ENCODE measurements around the gene MAP3K14.

The MAP3K14 gene

DNA sequence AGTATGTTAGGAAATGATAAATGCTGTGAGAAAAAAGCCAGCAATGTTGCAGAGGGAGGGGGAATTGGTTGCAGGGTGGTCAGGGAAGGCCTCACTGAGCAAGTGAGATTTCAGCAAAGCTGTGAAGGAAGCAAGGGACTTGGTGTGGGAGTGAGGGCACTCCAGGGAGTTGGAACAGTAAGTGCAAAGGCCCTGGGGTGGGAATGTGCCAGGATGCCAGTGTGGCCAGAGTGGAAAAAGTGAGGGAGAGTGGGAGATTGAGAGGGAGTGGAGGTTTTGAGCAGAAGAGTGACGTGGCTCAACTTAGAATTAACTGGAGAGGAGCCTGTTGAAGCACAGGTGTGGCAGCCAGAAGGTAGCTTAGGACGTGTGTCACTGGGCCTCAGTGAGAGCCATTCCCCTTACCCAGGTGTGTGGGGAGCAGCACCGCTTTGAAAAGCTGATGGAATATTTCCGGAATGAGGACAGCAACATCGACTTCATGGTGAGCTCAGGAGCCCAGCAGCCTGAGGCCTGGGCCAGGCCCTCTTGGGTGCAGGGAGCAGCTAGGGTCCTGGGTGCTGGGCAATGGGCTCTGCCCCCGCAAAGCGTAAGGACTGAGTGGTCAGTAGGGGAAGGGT lies 78.6 kb downstream of the MAP3K14 start:
- no peak for DNase-seq

DNA sequence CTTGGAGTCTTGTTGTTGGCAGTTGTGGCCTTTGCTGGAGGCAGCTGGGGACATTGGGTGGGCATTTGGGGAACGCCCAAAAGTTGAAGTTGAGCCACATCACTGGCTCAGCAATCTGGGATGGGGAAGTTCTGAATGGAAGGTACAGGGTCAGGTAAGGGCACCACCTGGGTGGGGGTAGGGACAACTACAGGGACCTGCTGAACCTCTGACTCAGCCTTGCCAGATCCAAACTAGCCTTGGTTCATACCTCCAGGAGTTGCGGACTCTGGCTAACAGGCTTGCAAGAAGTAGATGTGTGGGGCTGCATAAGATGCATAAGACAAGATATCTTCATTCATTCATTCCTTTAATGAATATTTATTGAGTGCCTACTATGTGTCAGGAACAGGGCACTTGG lies 79.1 kb downstream of the MAP3K14 start:
- DNase-seq, result no peak

DNA sequence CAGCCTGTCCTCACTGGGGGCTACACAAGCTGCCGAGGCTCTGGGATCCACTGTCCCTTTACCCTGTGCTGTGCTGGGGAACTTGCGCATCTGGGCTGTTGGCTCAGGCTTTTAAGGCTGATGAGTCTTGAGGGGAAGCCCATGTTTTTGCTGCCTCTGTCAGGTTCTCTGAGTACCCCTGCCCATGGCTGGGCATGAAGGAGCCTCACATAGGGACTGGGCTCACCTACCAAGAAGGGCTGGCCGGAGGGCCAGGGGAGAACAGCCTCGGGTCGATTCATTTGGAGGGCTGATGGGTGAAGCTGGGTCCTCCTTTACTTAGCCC lies 80.6 kb downstream of the MAP3K14 start:
- DNase-seq, result no peak

DNA sequence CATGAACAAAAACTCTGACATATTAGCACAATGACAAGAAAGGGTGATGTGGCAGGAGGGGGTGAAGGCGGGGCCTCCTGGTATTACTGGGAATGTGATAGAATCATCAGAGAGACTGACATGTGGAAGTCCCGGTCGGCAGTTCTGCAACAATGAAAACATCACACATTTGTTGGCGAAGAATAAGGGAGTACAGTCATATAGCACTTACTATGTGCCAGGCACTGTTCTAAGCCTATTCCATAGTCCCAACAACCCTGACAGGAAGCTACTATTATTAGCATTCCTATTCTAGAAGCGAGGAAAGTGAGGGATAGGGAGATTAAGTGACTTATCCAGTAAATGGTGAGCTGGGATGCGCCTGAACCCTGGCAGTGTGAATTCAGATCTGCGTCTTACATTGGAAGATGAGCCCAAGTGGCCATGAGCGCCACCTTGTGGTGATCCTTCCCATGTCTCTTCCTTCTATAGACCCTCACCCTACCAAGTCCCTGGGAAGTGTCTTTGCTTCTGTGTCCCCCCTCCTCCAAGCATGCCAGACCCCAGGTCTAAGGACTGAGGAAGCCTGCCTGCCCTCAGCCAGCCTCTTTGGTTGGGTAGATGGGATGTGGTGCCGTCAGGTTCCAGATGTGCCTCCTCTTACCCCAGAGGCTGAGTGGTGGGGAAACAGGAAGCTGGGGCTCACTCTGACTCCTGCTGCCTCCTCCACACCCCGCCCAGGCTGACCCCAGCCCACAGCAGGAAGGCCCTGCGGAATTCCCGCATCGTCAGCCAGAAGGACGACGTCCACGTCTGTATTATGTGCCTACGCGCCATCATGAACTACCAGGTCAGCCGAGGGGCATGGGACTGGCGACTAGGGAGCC lies 81.2 kb downstream of the MAP3K14 start:
- peak in 22 of 58 donors; percentile 11 to 71 (median 37) for DNase-seq

DNA sequence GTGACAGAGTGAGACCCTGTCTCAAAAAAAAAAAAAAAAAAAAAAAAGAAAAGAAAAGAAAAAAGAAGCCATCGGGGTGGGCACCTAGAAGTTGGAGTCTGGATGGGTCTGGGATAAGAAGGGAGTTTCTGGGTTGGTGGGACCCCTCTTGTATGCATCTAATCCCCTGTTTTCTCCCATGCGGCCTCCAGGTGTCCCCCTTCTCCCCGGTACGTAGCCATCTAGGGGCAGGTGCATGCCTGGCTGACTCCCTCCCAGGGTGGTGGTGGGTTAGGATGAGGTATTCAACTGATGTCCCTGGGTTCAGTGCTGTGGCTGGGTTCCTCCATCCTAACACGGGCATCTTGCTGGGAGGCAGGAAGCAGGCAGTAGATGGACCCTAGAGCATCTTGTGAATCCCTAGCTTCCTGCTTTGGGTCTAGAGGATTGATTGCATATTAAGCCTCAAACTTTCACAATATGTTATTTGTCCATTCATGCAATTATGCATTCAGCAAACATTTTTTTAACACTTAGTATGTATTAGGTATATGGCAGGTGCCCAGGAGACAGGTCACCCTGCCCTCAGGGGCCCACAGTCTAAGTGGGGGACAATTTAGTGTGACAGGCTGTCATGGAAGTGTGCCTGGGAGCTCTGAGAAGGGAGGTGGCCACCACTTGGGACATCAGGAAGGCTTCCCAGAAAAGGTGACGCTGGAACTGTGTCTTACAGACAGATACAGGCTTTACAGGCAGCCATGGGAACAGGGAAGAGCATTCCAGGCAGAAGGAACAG lies 82.0 kb downstream of the MAP3K14 start:
- no peak for DNase-seq

DNA sequence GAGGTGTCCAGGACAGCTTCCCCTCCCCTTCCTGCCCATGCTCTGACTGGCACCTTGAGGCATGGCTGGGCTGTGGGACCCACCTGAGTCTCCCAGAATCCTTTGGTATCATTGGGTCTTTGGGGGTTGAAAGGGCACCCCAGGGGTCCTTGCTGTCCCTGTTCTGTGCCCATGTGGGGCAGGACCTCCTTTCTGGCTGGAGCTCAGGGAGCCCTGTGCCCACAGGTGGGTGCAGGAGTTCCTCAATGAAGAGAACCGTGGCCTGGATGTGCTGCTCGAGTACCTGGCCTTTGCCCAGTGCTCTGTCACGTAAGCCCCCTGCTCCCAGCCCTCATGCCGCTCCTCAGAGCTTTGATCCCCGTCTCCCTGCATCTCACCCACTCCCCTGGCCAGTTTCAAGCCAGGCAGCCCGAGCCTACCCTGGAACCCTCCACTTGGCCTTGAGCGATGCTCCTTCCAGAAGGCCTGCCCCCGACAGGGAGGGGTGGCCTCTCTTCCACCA lies 83.3 kb downstream of the MAP3K14 start:
- no peak for DNase-seq

DNA sequence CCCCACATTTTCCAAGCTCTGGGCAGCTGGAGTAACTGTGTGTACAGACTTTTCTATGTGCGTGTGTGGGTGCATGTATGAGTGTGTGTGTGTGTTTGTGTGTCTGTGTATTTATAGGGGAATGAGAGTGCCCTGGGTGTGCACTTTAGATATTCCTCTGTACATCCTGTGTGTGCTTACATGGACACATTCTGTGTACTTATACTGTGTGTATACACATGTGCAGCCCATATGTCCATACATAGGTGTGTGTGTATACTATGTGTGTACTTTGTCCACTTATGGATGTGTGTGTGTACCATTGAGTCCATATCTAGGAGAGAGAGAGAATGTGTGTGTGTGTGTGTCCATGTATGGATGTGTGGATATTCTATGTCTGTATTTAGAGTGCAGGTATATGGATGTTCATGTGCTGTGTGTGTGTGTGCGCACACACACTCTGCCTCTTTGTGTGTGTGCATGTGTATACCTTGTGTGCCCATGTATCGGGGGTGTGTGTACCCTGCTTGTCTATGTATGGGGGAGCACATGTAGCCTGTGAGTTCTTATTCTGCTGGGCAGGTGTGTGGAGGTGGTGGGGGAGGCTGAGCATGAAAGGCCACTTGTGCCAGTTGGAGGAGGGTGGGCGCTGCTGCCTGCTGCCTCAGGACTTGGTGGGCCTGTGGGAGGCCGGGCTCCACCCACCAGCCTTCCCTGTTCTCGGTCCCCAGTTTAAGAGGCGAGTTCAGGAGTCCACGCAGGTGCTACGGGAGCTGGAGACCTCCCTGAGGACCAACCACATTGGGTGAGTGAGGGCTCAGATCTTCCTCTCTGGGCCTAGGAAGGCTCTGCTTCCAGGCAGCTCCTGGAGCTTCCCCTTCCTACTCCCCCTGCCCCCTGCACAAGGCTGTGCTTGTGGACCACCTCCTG lies 84.1 kb downstream of the MAP3K14 start:
- no peak for DNase-seq

DNA sequence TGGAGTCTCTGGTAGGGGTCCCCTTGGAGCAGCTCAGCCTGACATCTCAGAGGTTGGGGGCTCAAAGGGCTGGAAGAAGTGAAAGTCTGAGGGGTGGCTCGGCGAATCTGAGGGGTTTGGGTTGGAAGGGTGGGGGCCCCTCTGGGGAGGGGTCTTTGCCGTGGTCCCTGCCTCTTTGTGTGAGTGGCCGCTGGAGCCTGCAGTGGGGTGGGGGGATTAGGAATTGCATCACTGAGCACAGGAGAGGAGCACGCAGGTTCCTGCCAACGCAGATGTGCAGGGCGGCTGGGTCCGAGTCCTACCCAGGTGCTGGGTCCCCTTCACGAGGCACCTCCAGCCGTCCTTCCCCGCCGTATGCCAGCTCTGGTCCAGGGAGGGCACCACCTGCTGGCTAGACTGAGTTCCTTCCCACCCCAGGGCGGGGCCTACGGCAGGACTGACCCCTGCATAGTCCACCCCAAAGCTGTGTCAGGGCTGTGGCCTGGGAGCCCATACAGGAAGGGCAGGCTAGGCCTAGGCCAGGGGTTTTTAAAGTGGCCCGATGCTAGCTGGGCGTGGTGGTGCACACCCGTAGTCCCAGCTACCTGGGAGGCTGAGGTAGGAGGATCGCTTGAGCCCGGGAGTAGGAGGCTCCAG lies 85.2 kb downstream of the MAP3K14 start:
- DNase-seq, result no peak

DNA sequence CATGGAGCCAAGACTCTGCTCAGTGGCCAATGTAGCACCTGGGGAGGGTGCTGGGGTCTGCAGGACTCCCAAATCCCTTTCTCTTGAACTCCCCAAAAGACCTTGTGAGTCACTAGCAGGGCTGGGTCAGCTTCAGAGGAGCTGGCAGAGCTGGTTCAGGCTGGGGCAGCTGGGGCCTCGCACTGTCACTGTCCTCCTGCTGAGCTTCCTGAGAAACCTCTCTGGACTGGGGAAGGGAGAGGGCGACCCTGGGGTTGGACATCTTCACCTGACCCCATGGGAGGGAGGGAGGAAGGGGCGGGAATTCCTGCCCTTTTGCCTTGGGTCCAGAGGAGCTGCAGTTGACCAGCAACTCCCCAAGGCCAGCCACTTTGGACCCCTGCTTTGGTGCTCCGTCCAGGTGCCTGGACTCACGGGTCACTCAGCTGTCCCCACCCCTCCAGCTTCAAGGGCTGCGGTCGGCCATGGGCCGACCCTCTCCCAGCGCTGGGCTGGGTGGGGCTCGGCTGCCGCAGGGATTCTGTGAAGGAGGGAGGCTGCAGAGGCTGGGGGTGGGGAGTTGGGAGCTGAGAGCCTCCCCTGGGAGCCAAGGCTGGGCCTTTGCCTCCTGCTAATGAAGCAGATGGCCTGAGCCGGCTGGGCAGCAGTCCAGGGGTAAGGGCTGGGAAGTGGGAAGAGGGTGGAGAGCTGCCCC lies 85.9 kb downstream of the MAP3K14 start:
- DNase-seq, result no peak

DNA sequence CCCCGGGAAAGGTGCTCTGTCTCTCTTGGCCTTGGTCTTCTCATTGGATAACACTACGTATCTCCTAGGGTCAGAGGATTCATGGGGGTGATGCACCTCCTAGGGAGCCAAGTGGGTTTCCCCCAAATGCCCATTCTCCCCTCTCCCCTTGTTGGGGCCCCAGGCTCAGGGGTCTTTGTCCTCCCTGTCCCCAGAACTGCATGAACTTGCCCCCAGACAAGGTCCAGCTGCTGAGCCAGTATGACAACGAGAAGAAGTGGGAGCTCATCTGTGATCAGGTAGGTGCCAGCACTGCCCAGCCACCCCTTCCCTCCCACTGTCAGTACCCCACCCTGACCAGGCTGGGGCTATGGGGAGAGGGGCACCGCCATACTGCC lies 86.4 kb downstream of the MAP3K14 start:
- no peak for DNase-seq

DNA sequence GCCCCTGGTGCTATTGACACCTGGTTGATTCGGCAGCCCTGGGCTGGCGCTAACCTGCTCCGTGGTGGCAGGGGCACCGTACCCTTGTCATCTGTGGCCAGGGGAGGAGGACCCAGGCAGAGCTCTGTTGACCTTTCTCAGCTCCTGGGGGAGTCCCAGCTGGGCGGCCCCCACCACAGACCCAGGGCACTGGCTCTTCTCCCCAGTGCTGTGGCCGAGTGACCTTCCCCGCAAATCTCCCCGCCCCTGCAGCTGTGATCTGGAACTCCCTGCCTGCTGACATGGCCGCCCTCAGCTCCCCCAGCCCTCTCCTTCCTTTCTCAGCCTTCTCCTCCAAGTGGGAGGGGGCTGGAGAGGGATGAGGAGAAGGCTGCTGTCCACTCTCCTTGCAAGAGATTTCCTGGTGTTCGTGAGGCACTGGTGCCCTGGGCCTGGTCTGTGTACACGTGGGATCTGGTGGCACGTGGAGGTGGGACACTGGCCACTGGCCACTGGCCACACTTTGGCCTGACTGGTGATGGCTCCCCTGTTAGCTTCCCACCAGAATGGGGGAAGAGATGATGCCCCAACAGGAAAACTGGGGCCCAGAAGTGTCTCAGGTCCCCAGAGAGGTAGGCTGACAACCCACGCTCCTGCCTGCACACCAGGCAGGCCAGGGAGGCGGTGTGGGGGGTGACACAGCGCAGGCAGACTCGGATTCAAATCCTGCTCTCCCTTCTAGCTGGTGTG lies 87.0 kb downstream of the MAP3K14 start:
- no peak for DNase-seq

DNA sequence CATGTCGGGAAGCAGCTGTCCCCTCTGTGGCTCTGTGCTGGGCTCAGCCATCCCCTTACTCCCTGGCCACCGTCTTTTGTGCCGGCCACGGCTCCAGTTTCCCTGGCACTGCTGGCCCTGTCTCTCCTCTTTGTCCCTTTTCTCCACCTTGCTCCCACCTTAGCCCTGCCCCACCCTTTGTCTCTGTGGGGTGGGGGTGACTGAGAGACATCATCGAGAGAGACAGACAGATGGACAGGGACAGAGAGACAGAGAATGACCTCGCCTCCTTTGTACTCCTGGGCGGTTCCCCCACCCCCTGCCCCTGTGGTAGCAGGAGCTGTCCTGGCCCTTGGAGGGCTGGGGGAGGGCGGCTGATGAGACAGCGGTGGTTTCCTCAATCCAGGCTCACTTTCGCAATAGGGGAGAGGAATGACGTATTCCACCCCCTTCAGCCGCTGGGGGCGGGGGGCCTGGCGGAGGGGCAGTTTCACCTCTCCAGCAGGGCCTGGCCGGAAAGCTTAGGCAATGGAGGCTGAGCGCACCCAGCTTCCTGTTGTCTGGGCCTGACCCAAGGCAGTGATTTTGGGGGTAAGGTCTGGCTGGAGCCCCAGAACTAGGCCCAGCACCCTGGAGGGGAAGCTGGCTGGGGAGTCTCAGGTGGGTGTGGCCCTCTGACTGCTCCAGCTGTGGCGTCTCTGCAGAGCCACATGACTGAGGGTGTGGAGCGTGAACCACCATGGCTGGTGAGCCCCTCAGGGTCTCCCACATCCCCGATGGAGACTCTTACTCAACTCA lies 87.9 kb downstream of the MAP3K14 start:
- peak in 37 of 58 donors; percentile 18 to 65 (median 39) for DNase-seq

DNA sequence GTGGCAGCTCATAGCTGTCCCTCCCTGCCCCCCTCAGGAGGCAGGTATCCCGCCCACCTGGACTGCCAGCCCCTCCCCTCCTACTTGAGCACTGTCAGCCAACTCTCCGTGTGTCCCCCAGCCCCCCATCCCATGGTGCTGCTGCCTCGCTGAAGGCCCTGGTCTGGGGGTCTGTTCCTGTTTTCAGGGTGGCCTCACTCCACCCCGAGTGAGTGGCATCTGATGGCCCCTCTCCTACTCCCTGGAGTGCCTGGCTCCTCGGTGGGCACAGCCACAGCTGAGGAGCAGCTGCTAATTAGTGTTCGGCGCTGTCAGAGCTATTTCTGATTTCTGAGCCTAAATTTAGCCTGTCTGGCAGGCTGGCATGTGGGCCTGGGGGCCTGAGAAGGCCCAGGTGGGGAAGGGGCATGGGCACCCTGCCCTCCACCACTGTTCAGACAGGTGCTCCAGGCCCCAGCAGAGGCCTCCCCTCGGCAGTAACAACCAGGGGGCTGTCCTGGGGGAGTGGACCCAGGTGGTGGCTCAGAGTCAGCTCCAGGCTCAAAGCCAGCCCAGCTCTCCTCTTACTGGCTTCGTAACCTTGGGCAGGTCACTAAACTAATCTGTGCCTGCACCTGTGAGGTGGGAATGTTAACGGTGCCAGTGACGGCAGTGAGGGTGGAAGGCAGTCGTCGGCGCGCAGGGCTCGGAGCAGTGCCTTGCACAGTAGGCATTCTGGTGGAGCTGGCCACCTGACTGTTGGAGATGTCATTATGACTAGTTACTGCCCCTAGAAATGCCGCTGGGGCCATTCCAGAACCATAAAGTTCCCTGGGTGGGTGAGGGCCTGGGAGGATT lies 88.7 kb downstream of the MAP3K14 start:
- no peak for DNase-seq

DNA sequence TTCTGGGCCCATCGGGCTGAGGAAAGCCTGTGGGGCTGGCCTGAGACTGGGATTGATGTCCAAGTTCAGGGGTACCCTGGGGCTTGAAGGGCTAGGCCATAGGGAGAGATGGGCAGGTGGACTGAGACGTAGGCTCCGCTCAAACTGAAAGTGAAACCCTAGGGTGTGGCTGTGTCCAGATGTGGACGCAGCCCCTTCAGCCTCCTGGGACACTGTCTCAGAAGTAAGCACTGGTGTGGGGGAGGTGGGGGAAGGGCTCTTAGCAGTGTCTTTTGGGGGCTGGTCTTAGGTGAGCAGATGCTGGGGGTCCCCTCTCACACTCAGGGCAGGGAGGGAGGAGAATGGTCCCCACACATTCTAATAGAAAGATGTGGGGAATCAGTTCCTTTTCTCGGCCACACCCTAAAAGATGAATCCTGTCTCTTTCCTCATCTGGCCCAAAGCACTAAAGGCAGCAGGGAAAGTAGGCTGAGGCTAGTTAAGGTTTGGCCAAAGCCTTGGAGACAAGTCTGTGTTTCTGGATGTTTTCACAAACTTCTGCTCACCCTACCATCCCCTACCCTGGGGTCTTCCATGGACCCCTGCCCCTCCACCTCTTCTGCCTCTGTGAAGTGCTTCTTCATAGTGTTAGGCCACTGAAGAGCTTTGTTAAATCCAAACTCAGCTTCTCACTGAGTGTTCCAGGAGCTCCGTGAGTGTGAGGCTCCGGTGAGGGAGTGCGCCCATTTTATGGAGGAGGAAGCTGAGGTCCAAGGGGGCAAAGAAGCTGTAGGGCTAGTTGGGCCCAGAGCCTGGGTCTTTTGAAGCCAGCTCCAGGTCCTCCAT lies 89.5 kb downstream of the MAP3K14 start:
- DNase-seq, result no peak

DNA sequence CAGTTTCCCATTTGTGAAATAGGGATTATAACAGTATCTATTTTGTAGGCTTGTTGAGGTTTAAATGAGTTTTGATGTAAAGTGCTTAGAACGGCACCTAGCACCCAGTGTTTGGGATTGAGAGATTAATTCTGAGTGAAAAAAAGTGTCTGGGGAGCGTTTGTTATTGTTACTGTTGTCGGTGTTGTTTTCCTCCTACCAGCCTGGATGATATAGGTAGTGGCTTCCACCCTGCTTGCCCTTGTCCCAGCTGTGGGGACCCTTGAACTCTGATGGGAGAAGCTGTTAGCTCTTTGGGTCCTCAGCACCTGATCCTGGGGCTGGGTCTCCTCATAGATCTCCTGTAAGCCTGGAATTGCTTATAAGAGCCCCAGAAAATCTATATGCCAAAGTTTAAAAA lies 90.2 kb downstream of the MAP3K14 start:
- DNase-seq, result no peak

DNA sequence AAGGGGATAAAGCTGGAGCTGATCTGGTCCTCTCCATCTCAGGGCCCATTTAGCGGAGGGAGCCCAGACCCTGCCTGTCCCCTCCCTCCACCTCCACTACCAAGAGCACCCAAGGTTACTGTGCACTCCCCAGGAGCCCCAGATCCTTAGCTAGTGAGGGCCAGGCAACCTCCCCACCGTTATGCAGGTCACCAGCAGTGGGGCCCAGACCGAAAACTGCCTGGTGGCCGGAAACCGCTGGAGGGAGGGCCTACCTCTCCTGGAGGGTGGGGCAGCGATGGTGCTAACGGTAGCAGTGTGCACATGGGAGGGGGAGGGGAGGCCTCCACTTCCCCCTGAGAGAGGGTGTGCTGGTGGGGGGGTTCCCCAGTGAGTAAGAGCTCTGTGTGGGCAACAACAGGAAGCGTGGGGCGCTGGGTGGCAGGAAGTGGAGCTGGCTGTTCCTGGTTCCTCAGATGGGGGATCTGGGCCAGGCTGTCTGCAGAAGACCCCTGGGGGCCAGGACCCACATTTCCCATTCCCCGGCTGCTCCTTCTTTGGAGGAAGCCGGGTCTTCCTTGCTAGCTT lies 90.8 kb downstream of the MAP3K14 start:
- DNase-seq, result peak in 26 of 58 donors; percentile 19 to 55 (median 40)
